Stomach (tissue), 4 donors: ENCODE data around the gene NAGS.

ENCODE experiments used
- CTCF ChIP-seq, 7 experiments: fragments of 450-650 bp in 4 of 7; fragments of 200-600 bp in 3 of 7; sonication (generic) in 3 of 7; IDR thresholded peaks; one replicate each; pipeline ENCODE4 v1.5.1; 2016 to 2019; ENCODE audit warnings: antibody characterized with exemption in 7 of 7, control low read depth in 2 of 7, mild to moderate bottlenecking in 1 of 7
- EP300 ChIP-seq: sonication (generic); formaldehyde crosslinking; IDR thresholded peaks from one replicate; pipeline ENCODE4 v1.6.1; 2017; ENCODE audit warnings: antibody characterized with exemption
- POLR2A ChIP-seq, 4 donors: fragments of 450-650 bp; IDR thresholded peaks; one replicate each; pipeline ENCODE4 v1.6.1; 2016; ENCODE audit warnings: antibody characterized with exemption in 4 of 4, control low read depth in 2 of 4, mild to moderate bottlenecking in 1 of 4, moderate library complexity in 1 of 4

GRCh38 chr17:44022246-44022645 lies 17.8 kb downstream of the NAGS start:
- no peak for TF ChIP-seq CTCF (IDR thresholded peaks at IDR 0.05)
- TF ChIP-seq POLR2A (IDR thresholded peaks at IDR 0.05): no peak
- no peak for TF ChIP-seq EP300
